Gastroesophageal sphincter (tissue), 4 donors: Measurements from ENCODE around the gene CDH26. TPM values are rescaled to one million over a fixed set of nuclear protein-coding genes. Genes with fewer than 3 reads are reported as not detected.

Source experiments
- ATAC-seq: fragments of 150-250 bp; one replicate; pipeline ENCODE4 v1.9.1; 2016; ENCODE audit warnings: mild to moderate bottlenecking, moderate library complexity
- H3K27ac ChIP-seq, 4 donors: fragments of 200-600 bp; sonication (generic) in 3 of 4; 1 replicate in 3 of 4; 2 replicates in 1 of 4; pipeline ENCODE4 v1.5.1; 2016 to 2019
- H3K27me3 ChIP-seq: fragments of 200-600 bp; sonication (generic); one replicate; pipeline ENCODE4 v1.5.1; 2019
- H3K36me3 ChIP-seq, 2 donors: fragments of 200-600 bp; sonication (generic); one replicate each; pipeline ENCODE4 v1.5.1; 2019; ENCODE audit warnings: control low read depth in 1 of 2
- H3K4me1 ChIP-seq, 3 donors: fragments of 200-600 bp; sonication (generic); 1 replicate in 2 of 3; 2 replicates in 1 of 3; pipeline ENCODE4 v1.5.1; 2016 to 2019; ENCODE audit warnings: control low read depth in 2 of 3
- H3K4me3 ChIP-seq, 2 donors: fragments of 200-600 bp; sonication (generic); one replicate each; pipeline ENCODE4 v1.5.1; 2019; ENCODE audit warnings: mild to moderate bottlenecking in 1 of 2, moderate library complexity in 1 of 2
- H3K9me3 ChIP-seq, 3 donors: fragments of 200-600 bp; sonication (generic); one replicate each; pipeline ENCODE4 v1.5.1; 2017 to 2019; ENCODE audit warnings: control low read depth in 2 of 3
- EP300 ChIP-seq: sonication (generic); formaldehyde crosslinking; IDR thresholded peaks from one replicate; pipeline ENCODE4 v1.6.1; 2017; ENCODE audit warnings: antibody characterized with exemption, mild to moderate bottlenecking
- POLR2A ChIP-seq, 2 donors: fragments of 450-650 bp; IDR thresholded peaks; one replicate each; pipeline ENCODE4 v1.6.1; 2017; ENCODE audit warnings: antibody characterized with exemption in 2 of 2, mild to moderate bottlenecking in 2 of 2, moderate library complexity in 1 of 2
- POLR2AphosphoS5 ChIP-seq: sonication (generic); formaldehyde crosslinking; IDR thresholded peaks from one replicate; pipeline ENCODE4 v1.6.1; 2017; ENCODE audit warnings: antibody characterized with exemption
- WGBS, 2 donors: methylation state at CpG; one replicate each; pipeline ENCODE4 v1.1.5; 2018; ENCODE audit warnings: low coverage in 1 of 2; 5-methylcytosine and 5-hydroxymethylcytosine counted together
- total RNA-seq, 4 donors: library from RNA; depleted of rRNA; stranded (reverse); fragments of >200 nt; gene quantifications; one replicate each; pipeline ENCODE4 v1.1.0, GENCODE V29; 2016
- TF ChIP-seq, protein P1 (sequence below), 4 experiments: fragments of 200-600 bp in 2 of 4; fragments of 450-650 bp in 2 of 4; sonication (generic) in 1 of 4; IDR thresholded peaks; one replicate each; pipeline ENCODE4 v1.5.1; 2017 to 2019; ENCODE audit warnings: antibody characterized with exemption in 4 of 4, mild to moderate bottlenecking in 2 of 4, moderate library complexity in 2 of 4

CDH26 gene
- total RNA-seq, 4 donors from 2014 or later = 0.39 to 1.1 (median 0.78) TPM

DNA sequence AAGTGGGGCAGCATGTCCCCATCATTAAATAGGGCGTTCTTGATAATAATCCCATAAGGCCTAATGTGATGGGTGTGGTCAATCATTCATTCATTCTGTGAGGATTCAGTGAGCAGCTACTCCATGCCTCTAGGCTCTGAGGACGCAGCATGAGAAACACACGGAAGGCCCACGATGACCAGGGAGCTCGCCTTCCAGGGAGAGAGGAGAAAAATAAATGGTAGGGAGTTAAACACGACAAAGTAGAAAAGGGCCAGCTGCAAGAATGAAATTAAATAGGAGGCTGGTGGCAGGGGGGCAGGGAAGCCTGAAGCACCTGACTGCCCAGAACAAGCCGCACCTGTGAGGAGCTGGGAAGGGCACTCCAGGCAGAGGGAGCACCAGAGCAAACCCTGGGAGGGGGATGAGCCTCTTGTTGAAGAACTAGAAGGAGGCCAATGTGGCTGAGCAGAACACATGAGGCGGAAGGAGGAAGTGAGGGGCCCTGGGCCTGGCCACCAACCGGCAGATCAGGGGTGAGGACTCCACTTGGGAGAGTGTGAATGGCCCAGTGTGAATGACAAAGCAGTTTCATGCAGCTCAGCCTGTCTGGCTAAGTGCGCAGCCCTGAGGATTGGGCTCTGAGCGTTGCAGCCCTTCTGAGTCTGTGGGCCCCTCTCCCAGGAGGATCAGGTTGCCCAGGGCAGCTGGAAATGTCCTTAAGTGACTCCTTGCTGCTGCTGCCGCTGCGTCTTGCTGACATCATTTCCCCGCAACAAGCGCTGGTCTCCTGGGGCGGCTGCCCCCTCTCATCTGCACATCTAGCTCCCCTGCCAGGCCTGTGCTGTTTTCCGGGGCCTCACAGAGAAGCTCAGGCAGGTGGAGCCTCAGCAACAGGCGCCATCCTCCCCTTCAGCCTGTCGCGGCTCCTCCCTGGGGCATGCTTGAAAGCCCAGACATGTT, 99.9 kb downstream of the CDH26 start:
- no peak for ATAC-seq
- no peak for TF ChIP-seq POLR2AphosphoS5
- TF ChIP-seq POLR2A (IDR thresholded peaks at IDR 0.05) = no peak
- TF ChIP-seq, protein P1, sequence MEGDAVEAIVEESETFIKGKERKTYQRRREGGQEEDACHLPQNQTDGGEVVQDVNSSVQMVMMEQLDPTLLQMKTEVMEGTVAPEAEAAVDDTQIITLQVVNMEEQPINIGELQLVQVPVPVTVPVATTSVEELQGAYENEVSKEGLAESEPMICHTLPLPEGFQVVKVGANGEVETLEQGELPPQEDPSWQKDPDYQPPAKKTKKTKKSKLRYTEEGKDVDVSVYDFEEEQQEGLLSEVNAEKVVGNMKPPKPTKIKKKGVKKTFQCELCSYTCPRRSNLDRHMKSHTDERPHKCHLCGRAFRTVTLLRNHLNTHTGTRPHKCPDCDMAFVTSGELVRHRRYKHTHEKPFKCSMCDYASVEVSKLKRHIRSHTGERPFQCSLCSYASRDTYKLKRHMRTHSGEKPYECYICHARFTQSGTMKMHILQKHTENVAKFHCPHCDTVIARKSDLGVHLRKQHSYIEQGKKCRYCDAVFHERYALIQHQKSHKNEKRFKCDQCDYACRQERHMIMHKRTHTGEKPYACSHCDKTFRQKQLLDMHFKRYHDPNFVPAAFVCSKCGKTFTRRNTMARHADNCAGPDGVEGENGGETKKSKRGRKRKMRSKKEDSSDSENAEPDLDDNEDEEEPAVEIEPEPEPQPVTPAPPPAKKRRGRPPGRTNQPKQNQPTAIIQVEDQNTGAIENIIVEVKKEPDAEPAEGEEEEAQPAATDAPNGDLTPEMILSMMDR (IDR thresholded peaks at IDR 0.05) = no peak
- no peak for TF ChIP-seq EP300
- Histone ChIP-seq H3K36me3 (no peaks in the 10 kb centered on the region), H3K27ac (peak overlapping the region in 1 of 4 donors; percentile 32), H3K9me3 (no peaks in the 10 kb centered on the region), H3K4me3 (no peak overlapping the region), H3K4me1 (peaks cover 0 to 26% (median 3%) of the 10 kb centered on the region in 3 donors), H3K27me3 (peaks cover 23% of the 10 kb centered on the region)
- 65 to 86% methylated on average over 9 to 11 of the region's 20 CpGs for whole genome bisulfite sequencing, 2 donors

DNA sequence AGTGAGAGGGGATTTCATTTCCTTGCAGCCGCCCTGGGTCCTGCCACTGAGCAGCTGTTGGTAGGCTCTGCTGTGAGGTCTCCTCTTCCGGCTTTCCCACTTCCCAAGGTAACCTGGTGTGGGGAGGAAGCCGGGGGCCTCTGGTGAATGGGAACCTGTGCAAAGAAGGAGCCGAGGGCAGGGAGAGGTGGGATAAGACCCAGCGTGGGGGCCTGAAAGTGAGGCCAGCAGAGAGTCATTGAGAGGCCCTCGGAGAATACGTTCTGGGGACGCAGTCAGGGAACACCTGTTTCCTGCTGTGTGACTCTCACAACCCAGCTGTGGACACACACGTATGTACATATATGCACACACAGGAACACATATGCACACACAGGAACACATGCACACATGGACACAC, 100.7 kb downstream of the CDH26 start:
- H3K4me3 ChIP-seq = no peak overlapping the region
- H3K27me3 ChIP-seq = peaks cover 16% of the 10 kb centered on the region
- H3K9me3 ChIP-seq = no peaks in the 10 kb centered on the region
- peaks cover 0 to 34% (median 3%) of the 10 kb centered on the region in 3 donors for H3K4me1 ChIP-seq
- peak overlapping the region in 1 of 4 donors; percentile 32 for H3K27ac ChIP-seq
- WGBS, 2 donors = 61% methylated on average over 9 of the region's 9 CpGs; no CpG with 5 or more reads in 1 of the 2 donors
- ATAC-seq = no peak
- H3K36me3 ChIP-seq = no peaks in the 10 kb centered on the region
- TF ChIP-seq, protein P1 (IDR thresholded peaks at IDR 0.05) = no peak
- no peak for TF ChIP-seq POLR2A (IDR thresholded peaks at IDR 0.05)
- TF ChIP-seq EP300 = no peak
- no peak for TF ChIP-seq POLR2AphosphoS5

DNA sequence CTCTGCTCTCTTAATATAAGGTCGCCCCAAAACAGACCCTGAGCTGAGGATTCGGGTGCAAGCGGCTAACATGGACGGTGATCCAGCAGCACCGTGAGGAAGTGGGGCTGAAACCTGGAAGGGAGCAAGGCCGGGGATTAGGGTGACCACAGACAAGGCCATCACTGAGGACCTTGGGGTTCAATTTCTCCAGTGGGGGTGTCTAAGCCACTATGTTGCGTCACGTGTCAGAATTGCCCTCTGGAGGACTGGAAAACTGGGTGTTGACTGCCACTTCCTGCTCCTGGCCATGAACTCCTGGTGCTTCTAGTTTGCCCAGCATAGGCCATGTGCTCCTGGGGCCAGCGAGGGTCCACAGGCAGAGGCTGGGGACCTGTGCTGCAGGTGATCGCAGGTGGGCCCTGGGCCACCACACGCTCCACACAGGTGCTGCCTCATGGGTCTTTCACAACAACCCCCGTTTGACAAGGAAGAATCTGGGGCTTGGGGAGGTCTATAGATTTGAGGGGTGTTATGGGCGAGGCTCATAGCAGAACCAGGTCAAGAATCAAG, 101.9 kb downstream of the CDH26 start:
- Histone ChIP-seq H3K4me3 (no peak overlapping the region), H3K36me3 (no peaks in the 10 kb centered on the region), H3K4me1 (peaks cover 0 to 34% (median 3%) of the 10 kb centered on the region in 3 donors), H3K27ac (no peak overlapping the region), H3K27me3 (peaks cover 8% of the 10 kb centered on the region), H3K9me3 (no peaks in the 10 kb centered on the region)
- 100% methylated on average over 1 of the region's 13 CpGs; no CpG with 5 or more reads in 1 of the 2 donors for WGBS, 2 donors
- no peak for ATAC-seq
- TF ChIP-seq, protein P1 (IDR thresholded peaks at IDR 0.05) = no peak
- TF ChIP-seq POLR2A (IDR thresholded peaks at IDR 0.05) (no peak), POLR2AphosphoS5 (no peak), EP300 (no peak)

DNA sequence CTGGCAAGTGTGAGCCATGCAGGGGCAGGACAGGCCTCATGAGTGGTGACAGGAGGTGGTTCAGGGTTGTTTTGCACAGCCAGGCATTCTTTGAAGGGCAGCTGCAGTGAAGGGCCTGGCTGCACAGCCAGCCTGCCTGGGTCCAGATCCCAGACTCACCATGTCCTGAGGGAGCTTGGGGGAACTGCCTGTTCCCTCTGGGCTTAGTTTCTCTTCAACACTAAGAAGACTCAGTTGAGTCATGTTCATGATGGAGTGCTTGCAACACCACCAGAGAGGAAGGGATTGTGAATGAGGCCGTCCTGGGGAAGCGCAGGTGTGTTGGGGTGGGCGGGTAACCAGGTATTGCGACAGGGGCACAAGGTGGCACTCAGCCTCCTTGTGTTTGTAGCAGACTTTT, 102.4 kb downstream of the CDH26 start:
- no peak for TF ChIP-seq POLR2AphosphoS5
- no peak for TF ChIP-seq POLR2A (IDR thresholded peaks at IDR 0.05)
- TF ChIP-seq EP300 = no peak
- TF ChIP-seq, protein P1 (IDR thresholded peaks at IDR 0.05) = no peak
- Histone ChIP-seq H3K27ac (no peak overlapping the region), H3K4me1 (peaks cover 0 to 34% (median 3%) of the 10 kb centered on the region in 3 donors), H3K27me3 (peaks cover 8% of the 10 kb centered on the region), H3K4me3 (no peak overlapping the region), H3K9me3 (no peaks in the 10 kb centered on the region), H3K36me3 (no peaks in the 10 kb centered on the region)
- WGBS, 2 donors = 83% methylated on average over 1 of the region's 4 CpGs; no CpG with 5 or more reads in 1 of the 2 donors
- ATAC-seq = no peak
